ENCODE measurements around the gene MAF. TPM values are rescaled to one million over a fixed set of nuclear protein-coding genes. Genes with fewer than 3 reads are reported as not detected.
A peak's percentile ranks its signal among the peaks of the same experiment; 100 is the strongest.

The MAF gene
- total RNA-seq, 2 experiments from 2014 or later: 30.1 to 32.6 TPM

DNA sequence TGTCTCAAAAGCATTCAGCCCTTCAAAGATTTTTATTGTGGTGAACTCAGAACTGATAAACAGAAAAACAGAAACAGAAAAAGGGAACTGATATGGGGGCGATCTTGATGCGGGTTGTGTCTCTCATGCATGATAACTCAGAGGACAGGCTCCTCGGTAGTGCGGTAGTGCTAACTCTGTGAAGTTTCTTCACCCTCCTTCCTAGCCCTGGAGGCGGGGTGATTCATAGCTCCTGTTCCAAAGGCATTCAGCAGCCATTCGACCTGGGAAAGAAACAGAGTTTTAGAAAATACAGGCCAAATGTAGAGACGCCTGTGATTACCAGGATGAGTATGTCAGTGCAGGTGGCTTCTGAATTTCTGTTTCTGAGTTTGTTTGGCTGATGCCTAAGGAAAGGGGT lies 5.5 kb upstream of the MAF start:
- H3K27me3 Mint-ChIP-seq: peaks cover 28% of the 10 kb centered on the region
- no peak overlapping the region for H3K27ac Mint-ChIP-seq
- H3K4me1 Mint-ChIP-seq: peaks cover 35% of the 10 kb centered on the region
- no peak overlapping the region for H3K4me3 Mint-ChIP-seq
- CTCF ChIA-PET: no interaction called here
- ATAC-seq (no peak), DNase-seq (no peak)
- H3K36me3 Mint-ChIP-seq: no peaks in the 10 kb centered on the region
- H3K9me3 Mint-ChIP-seq (ENCODE audit: low read depth): no peaks in the 10 kb centered on the region

DNA sequence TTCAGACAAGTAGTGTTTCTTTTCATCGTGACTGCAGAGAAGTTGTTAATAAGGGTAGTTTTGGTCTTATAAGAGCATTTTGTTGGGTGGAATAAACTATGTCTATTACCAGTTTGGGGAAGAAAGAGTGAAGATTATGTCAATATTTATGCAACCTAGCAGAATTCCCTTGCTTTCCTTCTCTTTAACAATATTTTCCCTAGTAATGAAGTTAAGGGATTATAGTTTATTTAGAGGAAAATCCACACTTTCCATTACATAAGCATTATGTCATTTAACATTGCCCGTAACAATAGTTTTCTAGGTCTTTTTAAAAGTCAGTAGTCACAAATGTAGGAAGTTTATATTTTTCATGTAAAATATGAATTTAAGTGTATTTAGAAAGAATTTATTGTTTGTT lies 2.5 kb upstream of the MAF start:
- CTCF ChIA-PET: no interaction called here
- peaks cover 31% of the 10 kb centered on the region for H3K4me1 Mint-ChIP-seq
- H3K27ac Mint-ChIP-seq: peak overlapping the region; percentile 97

DNA sequence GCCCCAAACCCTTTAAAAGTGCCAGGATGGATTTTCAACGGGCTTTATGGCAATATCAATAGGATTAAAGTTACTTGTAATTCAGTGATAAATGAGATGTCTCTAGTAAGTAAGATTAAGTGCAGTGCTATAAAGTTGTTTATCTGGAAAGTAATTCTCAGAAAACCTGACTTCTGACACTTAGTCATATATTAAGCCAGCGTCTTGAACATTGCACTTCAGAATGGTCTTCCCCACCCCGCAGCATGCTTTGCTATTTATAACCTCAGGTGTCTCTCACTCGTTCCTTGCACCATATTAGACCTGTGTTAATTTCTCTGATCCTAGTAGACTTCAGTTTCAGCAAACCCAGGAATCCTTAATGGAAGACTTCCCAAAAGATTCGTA lies 2.1 kb upstream of the MAF start:
- peaks cover 33% of the 10 kb centered on the region for H3K4me1 Mint-ChIP-seq
- H3K9me3 Mint-ChIP-seq (ENCODE audit: low read depth): no peaks in the 10 kb centered on the region
- peak overlapping the region; percentile 88 for H3K4me3 Mint-ChIP-seq
- ATAC-seq (no peak), DNase-seq (no peak)
- peak overlapping the region; percentile 97 for H3K27ac Mint-ChIP-seq
- CTCF ChIA-PET: interaction anchor here (0.7 to 3.5 kb wide), 13 partner anchors 13 to 897 kb away, joined by 3 to 27 read pairs (median 4); no protein-coding TSS in a partner anchor
- peaks cover 12% of the 10 kb centered on the region for H3K27me3 Mint-ChIP-seq
- H3K36me3 Mint-ChIP-seq: peaks cover 7% of the 10 kb centered on the region

More for the DNA sequence above, 2.5 kb upstream of the MAF start:
- H3K27me3 Mint-ChIP-seq: peaks cover 17% of the 10 kb centered on the region
- peak overlapping the region; percentile 88 for H3K4me3 Mint-ChIP-seq
- ATAC-seq (no peak), DNase-seq (no peak)
- H3K9me3 Mint-ChIP-seq (ENCODE audit: low read depth): no peaks in the 10 kb centered on the region
- H3K36me3 Mint-ChIP-seq: peaks cover 6% of the 10 kb centered on the region

GRCh38 chr16:79601931-79602627 lies 1.5 kb upstream of the MAF start:
- CTCF ChIA-PET: interaction anchor here (0.7 to 3.5 kb wide), 18 partner anchors 12 to 896 kb away, joined by 3 to 27 read pairs (median 4); no protein-coding TSS in a partner anchor
- Mint-ChIP-seq H3K27ac (peak overlapping the region; percentile 97), H3K9me3 (ENCODE audit: low read depth) (no peaks in the 10 kb centered on the region), H3K27me3 (peaks cover 8% of the 10 kb centered on the region), H3K36me3 (peaks cover 10% of the 10 kb centered on the region), H3K4me1 (peaks cover 33% of the 10 kb centered on the region), H3K4me3 (peak overlapping the region; percentile 88)
- ATAC-seq (peak; percentile 11), DNase-seq (peak; percentile 92)

DNA sequence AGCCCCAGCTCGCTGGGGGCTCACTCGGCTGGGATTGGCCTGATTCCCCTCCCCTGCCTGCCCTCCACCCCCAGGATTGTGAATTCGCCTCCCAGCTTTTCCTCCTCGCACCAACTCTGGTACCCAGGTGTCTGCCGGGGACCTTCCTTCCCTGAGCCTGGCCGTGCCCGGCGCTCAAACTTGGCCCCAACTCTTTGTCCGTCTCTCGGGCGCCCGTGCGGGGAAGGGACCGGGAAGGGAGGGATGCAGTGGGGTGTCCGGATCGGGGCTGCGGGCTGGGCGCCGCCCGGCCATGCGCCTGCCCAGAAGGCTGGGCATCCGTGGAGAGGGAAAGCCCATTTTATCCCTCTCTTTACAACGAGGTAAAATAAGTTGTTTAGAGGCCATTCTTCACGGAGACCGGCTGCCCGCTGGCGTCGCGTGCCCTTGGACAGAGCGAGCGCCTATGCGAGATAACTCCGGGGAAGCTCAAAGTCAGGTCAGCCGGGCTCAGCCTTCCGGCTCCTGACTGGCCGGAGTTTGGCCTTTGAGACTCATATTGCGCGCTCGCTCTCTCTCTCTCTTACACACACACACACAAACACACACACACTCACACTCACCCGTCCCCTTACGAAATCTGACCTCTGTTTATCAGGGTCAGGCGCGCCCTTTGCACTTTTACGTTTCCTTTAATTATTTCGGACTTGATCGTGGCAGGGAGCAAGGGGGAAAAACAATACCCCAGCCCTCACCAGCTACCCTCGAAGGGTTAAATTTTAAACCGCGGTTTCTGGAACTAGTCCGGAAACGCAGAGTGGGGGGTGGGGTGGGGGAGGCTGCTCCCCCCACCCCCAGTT lies 774 bp upstream of the MAF start:
- peaks cover 35% of the 10 kb centered on the region for H3K4me1 Mint-ChIP-seq
- DNase-seq: peak; percentile 55
- ATAC-seq: peak; percentile 10
- H3K9me3 Mint-ChIP-seq (ENCODE audit: low read depth): no peaks in the 10 kb centered on the region
- CTCF ChIA-PET: interaction anchor here (0.9 to 3.5 kb wide), 18 partner anchors 11 to 895 kb away, joined by 3 to 27 read pairs (median 4); no protein-coding TSS in a partner anchor
- peaks cover 12% of the 10 kb centered on the region for H3K36me3 Mint-ChIP-seq
- H3K4me3 Mint-ChIP-seq: peak overlapping the region; percentile 88
- peaks cover 8% of the 10 kb centered on the region for H3K27me3 Mint-ChIP-seq
- peak overlapping the region; percentile 97 for H3K27ac Mint-ChIP-seq

DNA sequence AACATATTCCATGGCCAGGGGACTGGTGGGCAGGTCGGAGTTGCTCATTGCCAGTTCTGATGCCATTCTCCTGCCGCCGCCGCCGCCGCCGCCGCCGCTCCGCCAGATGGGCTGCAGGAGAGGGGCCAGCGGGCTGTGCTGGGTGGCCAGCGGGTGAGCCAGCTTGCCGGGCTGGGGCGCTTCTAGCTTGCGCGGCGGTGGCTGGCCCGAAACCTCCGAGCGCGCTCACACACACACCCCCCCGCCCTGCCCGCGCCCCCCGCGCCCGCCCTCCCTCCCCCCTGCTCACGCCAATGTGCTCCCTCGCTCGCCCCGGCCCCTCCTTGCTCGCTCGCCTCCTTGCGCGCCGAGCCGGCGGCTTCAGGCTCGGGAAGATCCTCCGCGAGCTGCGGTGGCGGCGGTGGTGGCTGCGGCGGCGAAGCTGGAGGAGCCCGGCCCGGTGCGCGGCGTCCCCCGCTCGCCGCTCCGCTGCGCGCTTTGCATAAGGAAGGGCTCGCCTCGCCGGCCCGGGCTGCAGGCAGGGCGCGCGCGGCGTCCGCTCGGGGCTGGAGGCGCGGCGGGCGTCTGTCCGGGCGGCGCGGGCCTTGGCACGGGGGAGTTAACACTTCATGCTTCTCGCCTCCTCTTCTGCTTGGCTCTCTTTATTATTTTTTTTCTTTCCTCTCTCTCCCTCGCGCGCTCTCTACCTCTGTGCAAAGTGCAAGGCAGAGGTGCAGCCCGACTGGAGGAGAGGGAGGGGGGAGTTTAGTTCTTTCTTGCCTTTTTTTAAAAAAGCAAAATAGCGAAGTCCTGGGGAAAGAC lies 500 bp downstream of the MAF start:
- ATAC-seq (peak; percentile 54), DNase-seq (peak; percentile 61)
- H3K4me3 Mint-ChIP-seq: peak overlapping the region; percentile 88

GRCh38 chr16:79599256-79599836 lies 1.2 kb downstream of the MAF start:
- Mint-ChIP-seq H3K4me1 (peaks cover 42% of the 10 kb centered on the region), H3K27ac (peak overlapping the region; percentile 94), H3K36me3 (peaks cover 25% of the 10 kb centered on the region), H3K4me3 (peak overlapping the region; percentile 88), H3K27me3 (peaks cover 4% of the 10 kb centered on the region), H3K9me3 (ENCODE audit: low read depth) (no peaks in the 10 kb centered on the region)
- CTCF ChIA-PET: interaction anchor here (1.1 to 3.5 kb wide), 4 partner anchors 18 to 927 kb away, joined by 3 to 27 read pairs (median 7); no protein-coding TSS in a partner anchor
- DNase-seq (peak; percentile 55), ATAC-seq (peak; percentile 2)

More for the DNA sequence above, 500 bp downstream of the MAF start:
- H3K4me1 Mint-ChIP-seq: peaks cover 39% of the 10 kb centered on the region
- H3K27ac Mint-ChIP-seq: peak overlapping the region; percentile 97
- peaks cover 19% of the 10 kb centered on the region for H3K36me3 Mint-ChIP-seq
- H3K27me3 Mint-ChIP-seq: peaks cover 4% of the 10 kb centered on the region
- CTCF ChIA-PET: interaction anchor here (0.6 to 3.5 kb wide), 6 partner anchors 17 to 1327 kb away, joined by 3 to 27 read pairs (median 3); no protein-coding TSS in a partner anchor
- H3K9me3 Mint-ChIP-seq (ENCODE audit: low read depth): no peaks in the 10 kb centered on the region

DNA sequence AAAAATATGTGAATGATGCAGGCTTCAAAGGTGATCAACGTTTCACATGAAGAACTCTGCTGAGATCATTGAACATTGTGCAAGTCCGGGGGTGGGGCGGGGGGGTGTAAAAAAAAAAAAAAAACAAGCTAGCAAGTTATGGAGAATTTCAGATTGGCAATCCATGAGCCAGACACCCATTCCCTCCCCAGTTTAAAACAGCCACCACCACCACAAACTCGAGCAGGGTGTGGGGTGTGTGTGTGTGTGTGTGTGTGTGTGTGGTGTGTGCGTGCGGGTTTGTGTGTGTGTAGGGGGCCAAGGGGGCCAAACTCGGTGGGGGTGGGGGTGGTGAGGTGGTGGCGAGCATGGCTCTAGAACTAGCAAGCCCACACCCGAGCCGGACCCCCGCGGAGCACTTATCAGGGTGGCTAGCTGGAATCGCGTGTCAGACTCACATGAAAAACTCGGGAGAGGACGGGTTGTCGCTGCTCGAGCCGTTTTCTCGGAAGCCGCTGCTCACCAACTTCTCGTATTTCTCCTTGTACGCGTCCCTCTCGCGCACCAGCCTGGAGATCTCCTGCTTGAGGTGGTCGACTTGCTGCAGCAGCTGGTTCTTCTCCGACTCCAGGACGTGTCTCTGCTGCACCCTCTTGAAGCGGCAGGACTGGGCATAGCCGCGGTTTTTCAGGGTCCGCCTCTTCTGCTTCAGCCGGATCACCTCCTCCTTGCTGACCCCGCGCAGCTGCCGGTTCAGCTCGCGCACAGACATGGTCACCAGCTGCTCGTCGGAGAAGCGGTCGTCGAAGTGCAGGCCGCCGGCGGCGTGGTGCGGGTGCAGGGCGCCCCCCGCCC lies 2.0 kb downstream of the MAF start:
- peak overlapping the region; percentile 92 for H3K4me3 Mint-ChIP-seq
- H3K36me3 Mint-ChIP-seq: peaks cover 26% of the 10 kb centered on the region
- ATAC-seq (peak; percentile 12), DNase-seq (peak; percentile 79)
- CTCF ChIA-PET: interaction anchor here (1.1 to 1.8 kb wide), 3 partner anchors 320 to 928 kb away, joined by 3 to 7 read pairs (median 7); no protein-coding TSS in a partner anchor
- H3K27me3 Mint-ChIP-seq: peaks cover 4% of the 10 kb centered on the region
- H3K27ac Mint-ChIP-seq: peak overlapping the region; percentile 93
- no peaks in the 10 kb centered on the region for H3K9me3 Mint-ChIP-seq (ENCODE audit: low read depth)
- peaks cover 37% of the 10 kb centered on the region for H3K4me1 Mint-ChIP-seq

GRCh38 chr16:79598063-79598347 lies 2.5 kb downstream of the MAF start:
- ATAC-seq: no peak
- no peak for DNase-seq
- H3K4me1 Mint-ChIP-seq: peaks cover 35% of the 10 kb centered on the region
- H3K36me3 Mint-ChIP-seq: peaks cover 30% of the 10 kb centered on the region
- peak overlapping the region; percentile 93 for H3K27ac Mint-ChIP-seq
- H3K4me3 Mint-ChIP-seq: peak overlapping the region; percentile 92
- H3K27me3 Mint-ChIP-seq: peaks cover 4% of the 10 kb centered on the region
- no peaks in the 10 kb centered on the region for H3K9me3 Mint-ChIP-seq (ENCODE audit: low read depth)
- CTCF ChIA-PET: interaction anchor here (1.6 to 1.8 kb wide), 2 partner anchors 320 to 929 kb away, joined by 7 read pairs; no protein-coding TSS in a partner anchor

- no peak for DNase-seq
- peaks cover 31% of the 10 kb centered on the region for H3K36me3 Mint-ChIP-seq
- CTCF ChIA-PET: interaction anchor here (1.6 kb wide), 1 partner anchor 319 kb away, joined by 7 read pairs; no protein-coding TSS in a partner anchor
- H3K9me3 Mint-ChIP-seq (ENCODE audit: low read depth): no peaks in the 10 kb centered on the region
- H3K27me3 Mint-ChIP-seq: no peaks in the 10 kb centered on the region
- no peak for ATAC-seq
- peaks cover 30% of the 10 kb centered on the region for H3K4me1 Mint-ChIP-seq
- peak overlapping the region; percentile 92 for H3K4me3 Mint-ChIP-seq
- H3K27ac Mint-ChIP-seq: peak overlapping the region; percentile 93
Measured at GRCh38 chr16:79597277-79598062, 3.1 kb downstream of the MAF start.

- Mint-ChIP-seq H3K36me3 (peaks cover 31% of the 10 kb centered on the region), H3K4me3 (peak overlapping the region; percentile 69), H3K9me3 (ENCODE audit: low read depth) (no peaks in the 10 kb centered on the region), H3K4me1 (peaks cover 22% of the 10 kb centered on the region), H3K27ac (peak overlapping the region; percentile 80), H3K27me3 (no peaks in the 10 kb centered on the region)
- DNase-seq (no peak), ATAC-seq (no peak)
- CTCF ChIA-PET: no interaction called here
Measured at GRCh38 chr16:79595931-79596450, 4.5 kb downstream of the MAF start.
